CD4-positive, alpha-beta T cell treated with Interleukin-15 for 4 hours (primary cell): Measurements from ENCODE around the gene NAGA.
"Not testable (repeated sequence)": the region's sequence is repeated elsewhere in the genome, so short reads cannot be mapped to it uniquely, and the experiment has no call there.

Experiments
- DNase-seq: peaks from one replicate; pipeline ENCODE4 v3.0.0-alpha.2; 2020; ENCODE audit warnings: low spot score

The NAGA gene

GRCh38 chr22:42070517-42071422 is at the start of gene NAGA:
NAGA (minus strand) TSS chr22:42070812; CDS start chr22:42070297, 515 bp downstream.
- DNase-seq = peak; percentile 92

DNA sequence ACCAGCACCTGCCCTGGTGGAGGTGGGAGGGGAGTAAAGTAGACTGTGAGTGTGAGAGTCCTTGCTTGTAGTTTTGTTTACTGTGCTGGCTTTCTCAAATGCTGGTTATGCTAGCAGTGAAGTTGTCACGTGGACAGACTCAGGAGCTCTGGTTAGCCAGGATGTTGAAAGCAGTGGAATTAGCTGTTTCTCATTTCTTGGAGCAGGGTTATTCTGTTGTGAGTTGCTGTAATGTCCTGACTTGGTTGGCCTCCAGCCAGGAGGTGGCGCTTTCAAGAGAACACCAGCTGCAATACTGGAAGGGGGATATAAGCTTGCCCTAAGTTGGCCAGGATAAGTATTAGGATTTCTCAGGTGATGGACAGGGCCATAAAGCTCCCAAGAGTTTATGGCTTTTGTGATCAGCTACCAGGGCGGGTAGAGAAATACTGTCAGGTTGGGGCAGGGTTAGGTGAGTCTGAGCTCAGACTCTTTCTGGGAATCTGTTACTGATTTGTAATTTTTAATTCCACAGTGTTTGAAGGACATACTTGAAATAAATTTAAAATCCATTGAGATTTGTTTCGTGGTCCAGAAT is 46.3 kb upstream of the NAGA start:
- DNase-seq = no peak

DNA sequence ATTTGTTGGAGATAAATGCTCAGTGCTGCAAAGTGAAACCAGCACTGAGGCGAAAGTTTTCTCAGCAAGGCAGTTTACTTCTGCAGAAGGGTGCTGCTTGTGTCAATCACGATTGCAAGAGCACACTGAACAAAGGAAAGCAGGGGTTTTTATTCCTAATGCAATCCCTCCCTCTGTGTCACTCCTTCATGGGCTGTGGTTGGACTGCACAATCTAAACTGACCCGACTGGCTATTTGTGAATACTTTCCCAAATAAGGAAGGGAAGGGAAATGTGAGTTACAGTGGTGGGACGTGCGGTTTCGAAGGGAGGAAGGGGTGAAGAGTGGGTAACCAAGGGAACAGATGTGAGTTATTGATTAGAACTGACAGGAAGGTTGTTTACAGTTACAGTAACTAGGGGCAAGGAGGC is 44.8 kb upstream of the NAGA start:
- DNase-seq = not testable (repeated sequence)

DNA sequence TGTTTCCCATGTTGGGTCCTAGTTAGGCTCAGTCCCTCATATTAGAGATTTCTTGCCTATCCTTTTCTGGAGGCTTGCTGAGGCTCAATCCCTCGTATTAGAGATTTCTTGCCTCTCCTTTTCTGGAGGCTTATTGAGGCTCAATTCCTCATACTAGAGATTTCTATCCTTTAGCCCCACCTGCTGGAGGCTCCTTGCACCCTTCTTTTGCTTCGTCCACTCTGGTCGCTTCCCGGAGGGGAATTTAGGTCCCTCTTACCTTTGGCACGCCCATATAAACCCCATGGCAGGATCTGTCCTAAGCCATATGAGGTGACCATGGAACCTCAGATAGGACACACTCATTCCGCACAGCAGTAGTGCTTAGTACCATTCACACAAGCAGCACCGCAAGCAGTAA is 44.1 kb upstream of the NAGA start:
- no peak for DNase-seq

GRCh38 chr22:42112793-42113192 is 42.2 kb upstream of the NAGA start:
- DNase-seq = not testable (repeated sequence)

DNA sequence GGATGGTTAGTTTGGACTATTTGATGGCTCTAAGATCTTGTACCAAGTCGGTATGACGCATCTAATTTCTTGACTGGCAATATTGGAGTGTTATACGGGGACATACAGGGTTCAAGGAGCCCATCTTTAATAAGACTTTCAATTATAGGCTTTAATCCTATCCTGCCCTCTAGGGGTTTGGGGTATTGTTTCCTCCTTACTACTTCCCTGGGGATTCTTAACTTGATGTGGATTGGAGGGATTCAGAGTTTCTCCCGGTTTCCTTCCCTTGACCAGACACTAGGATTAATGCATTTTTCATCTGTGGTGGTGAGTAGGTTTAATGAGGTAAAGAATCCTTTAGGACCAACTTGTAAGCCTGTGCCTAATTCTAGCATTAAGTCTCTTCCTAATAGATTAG is 41.2 kb upstream of the NAGA start:
- DNase-seq = no peak

DNA sequence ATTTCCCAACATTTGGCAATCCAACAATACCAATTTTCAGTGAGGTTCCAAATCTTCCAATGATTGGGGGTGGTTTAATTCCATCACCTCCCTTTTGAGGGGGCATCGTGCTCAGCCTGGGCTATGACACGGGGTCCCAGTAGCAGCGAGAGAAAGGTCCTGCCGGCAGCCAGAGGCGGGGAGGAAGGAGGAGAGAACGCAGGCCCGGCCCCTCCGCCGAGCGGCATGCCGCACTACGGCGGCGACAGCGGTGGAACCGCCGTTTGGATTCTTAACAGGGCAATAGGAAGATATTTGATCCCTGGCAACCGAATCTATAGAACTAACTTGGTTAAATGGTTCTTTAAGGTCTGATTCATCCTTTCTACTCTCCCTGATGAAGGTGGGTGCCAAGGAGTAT is 38.2 kb upstream of the NAGA start:
- DNase-seq = no peak

DNA sequence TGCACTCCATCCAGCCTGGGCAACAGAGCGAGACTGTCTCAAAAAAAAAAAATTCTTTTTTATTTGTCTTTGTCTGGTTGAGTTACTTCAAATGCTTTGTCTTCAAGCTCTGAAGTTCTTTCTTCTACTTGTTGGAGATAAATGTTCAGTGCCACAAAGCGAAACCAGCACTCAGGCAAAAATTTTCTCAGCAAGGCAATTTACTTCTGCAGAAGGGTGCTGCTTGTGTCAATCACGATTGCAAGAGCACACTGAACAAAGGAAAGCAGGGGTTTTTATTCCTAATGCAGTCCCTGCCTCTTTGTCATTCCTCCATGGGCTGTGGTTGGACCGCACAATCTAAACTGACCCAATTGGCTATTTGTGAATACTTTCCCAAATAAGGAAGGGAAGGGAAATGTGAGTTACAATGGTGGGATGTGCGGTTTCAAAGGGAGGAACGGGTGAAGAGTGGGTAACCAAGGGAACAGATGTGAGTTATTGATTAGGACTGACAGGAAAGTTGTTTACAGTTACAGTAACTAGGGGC is 33.8 kb upstream of the NAGA start:
- not testable (repeated sequence) for DNase-seq

- no peak for DNase-seq
Measured at GRCh38 chr22:42101199-42101598, 30.6 kb upstream of the NAGA start.

DNA sequence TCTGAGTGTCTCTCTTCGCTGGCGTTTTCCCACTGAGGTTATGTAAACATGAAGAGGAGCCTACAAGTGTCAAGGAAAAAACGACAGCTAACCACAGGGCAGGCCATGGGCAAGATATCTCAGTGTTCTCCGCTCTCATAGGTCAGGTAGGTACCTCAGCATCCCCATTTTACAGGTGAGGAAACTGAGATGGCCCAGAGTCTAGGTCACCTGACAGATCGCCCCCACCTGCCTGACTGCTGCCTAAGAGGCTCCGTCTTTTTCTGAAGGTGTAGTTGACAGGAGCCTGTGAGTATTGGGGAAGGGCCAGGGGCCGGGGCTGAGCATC is 20.8 kb upstream of the NAGA start:
- no peak for DNase-seq

GRCh38 chr22:42090596-42091454 is 20.2 kb upstream of the NAGA start, which contains the start of gene NDUFA6:
NDUFA6 (minus strand) TSS chr22:42090772; CDS start chr22:42090744, 28 bp downstream.
- peak; percentile 99 for DNase-seq

GRCh38 chr22:42086051-42086450 is 15.4 kb upstream of the NAGA start:
- no peak for DNase-seq

DNA sequence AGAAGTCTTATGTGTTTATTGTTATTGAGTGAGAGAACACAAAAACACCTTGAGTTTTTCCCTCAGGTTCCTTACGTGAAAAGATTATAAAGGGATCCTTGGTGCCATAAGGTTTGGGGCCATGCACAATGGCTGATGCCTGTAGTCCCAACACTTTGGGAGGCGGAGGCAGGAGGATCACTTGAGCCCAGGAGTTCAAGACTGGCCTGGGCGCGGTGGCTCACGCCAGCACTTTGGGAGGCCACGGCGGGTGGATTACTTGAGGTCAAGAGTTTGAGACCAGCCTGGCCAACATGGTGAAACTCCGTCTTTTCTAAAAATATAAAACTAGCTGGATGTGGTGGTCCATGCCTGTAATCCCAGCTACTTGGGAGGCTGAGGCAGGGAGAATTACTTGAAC is 14.3 kb upstream of the NAGA start:
- DNase-seq = no peak

DNA sequence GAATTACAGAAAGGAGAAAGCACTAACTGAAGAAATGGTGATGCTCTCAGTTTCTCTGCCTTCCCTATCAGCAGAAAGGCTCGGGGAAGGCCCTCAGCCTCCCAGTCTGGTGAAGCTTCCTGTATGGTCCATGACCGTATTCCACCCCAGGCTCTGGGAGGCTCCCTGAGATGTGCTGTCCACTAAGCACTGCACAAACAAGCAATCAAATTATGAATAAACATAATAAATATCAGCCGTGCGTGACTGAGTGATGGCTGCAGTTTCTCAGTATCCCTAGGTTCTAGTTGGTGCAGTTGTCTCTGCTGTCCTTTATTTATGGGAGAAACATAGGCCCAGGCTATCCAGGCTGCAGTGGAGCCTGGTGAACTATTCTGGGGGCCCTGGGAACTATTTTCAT is 12.5 kb upstream of the NAGA start:
- DNase-seq = no peak

GRCh38 chr22:42080287-42080686 is 9.7 kb upstream of the NAGA start:
- peak; percentile 13 for DNase-seq

GRCh38 chr22:42079319-42080251 is 9.0 kb upstream of the NAGA start, which contains the start of gene SMDT1:
SMDT1 (plus strand) TSS chr22:42079700; CDS start chr22:42079769, 69 bp downstream.
- peak; percentile 98 for DNase-seq

DNA sequence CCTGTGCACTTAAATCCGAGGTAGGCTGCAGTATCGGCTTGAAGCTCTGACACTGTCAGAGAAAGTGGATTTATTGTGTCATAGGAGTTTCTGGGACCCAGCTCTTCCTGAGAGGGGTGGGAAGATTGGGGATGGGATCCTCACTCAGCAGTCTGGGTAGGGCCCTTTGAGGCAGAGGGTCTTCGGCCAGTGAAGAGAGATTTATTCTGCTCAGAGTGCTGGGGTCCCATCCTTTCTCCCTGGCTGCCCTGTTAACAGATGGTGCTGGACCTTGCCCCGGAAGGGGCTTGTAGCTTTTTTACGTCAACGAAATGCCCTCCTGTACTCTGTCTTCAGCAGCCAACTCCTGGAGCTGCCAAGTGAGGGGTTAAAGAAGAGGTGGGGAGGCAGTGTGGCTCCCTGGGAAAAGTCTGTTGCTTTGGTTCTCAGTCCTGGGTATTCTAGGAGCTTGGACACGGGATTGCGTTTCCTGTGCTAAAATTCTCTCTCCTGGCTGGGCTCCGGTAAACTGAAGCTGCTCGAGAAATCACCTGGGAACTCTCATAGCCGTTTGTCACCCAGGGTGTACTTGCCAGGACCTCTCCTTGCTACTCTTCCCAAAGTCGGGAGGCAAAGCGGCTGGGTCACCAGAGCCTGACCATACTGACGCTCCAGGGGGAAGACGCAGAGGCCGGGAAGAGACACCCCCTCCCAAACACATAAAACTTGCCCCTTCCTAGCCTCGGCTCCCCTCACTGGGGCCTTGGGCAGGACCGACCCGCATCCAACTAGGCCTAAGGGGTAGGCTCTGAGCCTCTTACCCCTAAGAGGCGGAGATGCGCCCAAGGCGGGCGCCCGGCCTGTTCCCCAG is 8.1 kb upstream of the NAGA start:
- no peak for DNase-seq

DNA sequence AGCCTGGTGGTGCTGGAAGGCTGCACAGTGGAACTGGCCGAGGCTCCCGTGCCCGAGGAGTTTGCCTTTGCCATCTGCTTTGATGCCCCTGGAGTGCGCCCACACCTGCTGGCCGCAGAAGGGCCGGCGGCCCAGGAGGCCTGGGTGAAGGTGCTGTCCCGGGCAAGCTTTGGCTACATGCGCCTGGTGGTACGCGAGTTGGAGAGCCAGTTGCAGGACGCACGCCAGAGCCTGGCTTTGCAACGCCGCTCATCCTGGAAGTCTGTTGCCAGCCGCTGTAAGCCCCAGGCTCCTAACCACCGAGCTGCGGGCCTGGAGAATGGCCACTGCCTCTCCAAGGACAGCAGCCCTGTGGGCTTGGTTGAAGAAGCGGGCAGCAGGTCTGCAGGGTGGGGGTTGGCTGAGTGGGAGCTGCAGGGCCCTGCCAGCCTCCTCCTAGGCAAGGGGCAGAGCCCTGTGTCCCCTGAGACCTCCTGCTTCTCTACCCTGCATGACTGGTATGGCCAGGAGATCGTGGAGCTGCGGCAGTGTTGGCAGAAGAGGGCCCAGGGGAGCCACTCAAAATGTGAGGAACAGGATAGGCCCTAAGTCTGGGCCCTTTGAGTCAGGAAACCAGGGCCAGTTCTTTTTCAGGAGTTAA is 7.0 kb upstream of the NAGA start:
- no peak for DNase-seq

DNA sequence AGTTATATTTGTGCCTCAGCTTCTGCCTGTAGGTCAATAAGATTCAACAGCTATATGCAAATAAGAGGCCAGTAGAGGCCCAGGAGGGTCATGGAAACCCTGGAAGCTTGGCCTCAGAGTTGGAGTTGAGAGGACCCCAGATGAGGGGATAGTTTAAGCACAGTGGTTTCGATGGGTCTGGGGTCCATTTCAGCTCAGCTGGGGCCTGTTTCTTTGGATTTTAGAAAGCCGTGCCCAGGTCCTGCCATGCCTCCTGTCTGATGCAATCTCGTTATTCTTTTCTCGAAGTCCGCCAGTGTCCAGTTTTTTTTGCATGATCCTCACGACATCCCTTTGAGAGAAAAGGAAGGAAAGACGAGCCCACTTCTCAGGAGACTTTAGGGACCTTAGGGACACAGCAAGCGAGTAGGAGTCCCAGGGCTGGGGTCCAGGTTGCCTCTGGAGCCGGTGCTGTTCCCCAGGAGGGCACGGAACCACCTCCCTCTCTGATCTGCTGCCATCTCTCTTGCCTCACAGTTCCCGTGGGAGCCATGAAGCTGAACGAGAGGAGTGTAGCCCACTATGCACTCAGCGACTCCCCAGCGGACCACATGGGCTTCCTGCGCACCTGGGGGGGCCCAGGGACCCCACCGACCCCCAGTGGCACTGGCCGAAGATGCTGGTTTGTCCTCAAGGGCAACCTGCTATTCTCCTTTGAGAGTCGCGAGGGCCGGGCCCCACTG is 6.3 kb upstream of the NAGA start:
- no peak for DNase-seq
